GM20000 (cell line): ENCODE data around the gene EHD4.
A peak's percentile ranks its signal among the peaks of the same experiment; 100 is the strongest.

Experiments
- DNase-seq: peaks from one replicate; pipeline ENCODE4 v3.0.0; 2012; ENCODE audit warnings: low spot score
- TF ChIP-seq, protein P1 (sequence below): IDR thresholded peaks from 2 replicates; pipeline ENCODE4 v1.5.1; 2012; ENCODE audit warnings: mild to moderate bottlenecking, control low read depth; ENCODE audit errors: extremely low read depth, missing control alignments

EHD4 gene

DNA sequence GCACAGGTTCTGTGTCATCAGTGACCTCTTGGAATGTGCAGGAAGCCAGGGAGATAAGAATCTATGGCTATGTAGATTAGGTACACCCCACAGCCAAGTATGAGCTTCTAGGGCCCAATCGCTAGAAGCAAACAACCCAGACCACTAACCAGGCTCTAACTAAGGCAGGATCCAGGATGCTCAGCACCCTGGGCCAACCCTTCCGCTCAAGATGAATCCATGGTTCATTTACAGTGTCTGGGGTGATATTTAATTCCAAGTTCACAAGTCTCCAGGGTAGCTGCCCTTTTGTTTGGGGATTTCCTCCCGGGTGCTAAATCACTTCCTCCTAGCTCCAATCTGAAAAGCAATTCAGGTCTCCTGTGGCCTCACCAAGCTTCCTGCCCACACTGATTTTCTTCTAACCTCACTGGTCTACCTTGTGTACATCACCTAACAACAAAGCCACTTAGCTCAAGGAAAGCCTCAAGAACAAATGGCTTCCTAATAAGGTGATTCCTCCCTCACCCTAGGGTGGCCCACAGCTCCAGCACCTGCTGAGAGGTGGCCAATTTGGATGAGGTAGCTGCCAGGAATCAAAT is 2.4 kb downstream of the EHD4 start:
- TF ChIP-seq, protein P1, sequence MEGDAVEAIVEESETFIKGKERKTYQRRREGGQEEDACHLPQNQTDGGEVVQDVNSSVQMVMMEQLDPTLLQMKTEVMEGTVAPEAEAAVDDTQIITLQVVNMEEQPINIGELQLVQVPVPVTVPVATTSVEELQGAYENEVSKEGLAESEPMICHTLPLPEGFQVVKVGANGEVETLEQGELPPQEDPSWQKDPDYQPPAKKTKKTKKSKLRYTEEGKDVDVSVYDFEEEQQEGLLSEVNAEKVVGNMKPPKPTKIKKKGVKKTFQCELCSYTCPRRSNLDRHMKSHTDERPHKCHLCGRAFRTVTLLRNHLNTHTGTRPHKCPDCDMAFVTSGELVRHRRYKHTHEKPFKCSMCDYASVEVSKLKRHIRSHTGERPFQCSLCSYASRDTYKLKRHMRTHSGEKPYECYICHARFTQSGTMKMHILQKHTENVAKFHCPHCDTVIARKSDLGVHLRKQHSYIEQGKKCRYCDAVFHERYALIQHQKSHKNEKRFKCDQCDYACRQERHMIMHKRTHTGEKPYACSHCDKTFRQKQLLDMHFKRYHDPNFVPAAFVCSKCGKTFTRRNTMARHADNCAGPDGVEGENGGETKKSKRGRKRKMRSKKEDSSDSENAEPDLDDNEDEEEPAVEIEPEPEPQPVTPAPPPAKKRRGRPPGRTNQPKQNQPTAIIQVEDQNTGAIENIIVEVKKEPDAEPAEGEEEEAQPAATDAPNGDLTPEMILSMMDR = no peak
- DNase-seq = peak; percentile 69

DNA sequence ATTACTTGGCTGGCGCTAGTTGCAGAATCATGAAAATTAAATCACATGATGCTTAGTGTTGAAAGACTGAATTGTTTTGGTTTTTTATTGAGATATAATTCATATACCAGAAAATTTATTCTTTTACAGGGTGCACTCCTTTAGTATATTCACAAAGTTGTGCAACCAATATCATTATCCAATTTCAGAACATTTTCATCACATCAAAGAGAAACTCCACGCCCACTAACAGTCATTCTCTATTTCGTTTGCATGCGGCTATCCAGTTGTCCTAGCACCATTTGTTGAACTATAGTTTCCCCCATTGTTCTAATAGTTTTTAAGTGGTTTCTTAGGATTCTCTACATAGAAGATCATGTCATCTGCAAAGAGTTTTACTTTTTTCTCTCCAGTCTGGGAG is 3.7 kb downstream of the EHD4 start:
- TF ChIP-seq, protein P1 = no peak
- DNase-seq = no peak

DNA sequence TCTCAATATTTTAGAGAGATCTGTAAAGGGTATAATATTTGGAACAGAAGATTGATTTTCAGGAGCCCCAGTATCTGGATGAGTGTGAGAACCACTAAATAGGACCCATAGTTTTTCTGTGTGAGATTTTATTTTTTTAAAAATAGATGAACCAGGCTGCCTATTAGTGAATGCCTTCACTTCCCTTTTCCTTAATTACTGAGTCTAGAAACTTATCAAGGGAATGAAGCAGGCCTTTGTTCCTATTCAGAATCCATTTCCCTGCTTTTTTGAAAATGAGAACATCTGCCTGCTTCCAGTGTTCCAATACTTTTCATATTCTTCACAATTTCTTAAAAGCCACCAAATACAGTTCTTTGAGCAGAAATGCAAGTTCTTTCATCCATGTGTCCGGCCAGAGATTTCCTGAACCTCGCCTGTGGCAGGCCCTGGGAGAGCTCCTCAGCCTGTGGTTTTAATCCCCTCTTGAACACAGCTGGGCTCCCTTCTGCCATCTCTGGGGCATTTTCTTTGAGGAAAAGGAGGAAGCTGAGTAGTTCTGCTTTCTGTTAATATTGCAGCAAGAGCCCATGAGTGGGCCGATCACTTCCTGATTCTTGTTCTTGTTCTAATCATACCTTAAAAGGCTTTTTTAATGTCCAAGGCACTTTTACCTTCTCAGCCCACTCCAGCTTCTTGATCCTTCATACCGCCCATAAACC is 4.7 kb downstream of the EHD4 start:
- DNase-seq = peak; percentile 75
- TF ChIP-seq, protein P1 = no peak

DNA sequence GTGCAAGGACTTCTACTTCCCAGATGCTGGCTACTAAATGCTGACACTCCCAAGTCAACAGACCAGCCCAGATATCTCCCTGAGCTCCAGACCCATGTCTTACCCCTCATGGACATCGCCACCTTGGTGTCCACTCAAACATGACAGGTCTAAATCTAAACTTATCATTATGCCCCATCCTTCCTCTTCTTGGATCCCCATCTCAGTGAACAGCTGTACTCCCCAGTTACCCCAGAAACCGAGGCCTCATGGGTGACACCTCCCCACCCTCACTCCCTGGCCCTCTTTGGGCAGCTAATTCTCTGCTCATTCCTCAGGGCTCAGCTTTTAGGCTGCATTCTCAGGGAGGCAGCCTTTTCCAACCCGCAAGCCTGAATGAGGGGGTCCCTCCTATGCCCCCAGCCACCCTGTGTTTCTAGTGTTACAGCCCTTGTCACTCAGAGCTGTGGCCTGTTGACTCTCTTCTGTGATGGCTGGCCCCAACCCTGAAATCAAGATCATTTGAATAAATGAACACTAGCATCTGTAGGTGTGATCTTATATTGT is 5.4 kb downstream of the EHD4 start:
- peak; percentile 48 for DNase-seq
- TF ChIP-seq, protein P1 = no peak

DNA sequence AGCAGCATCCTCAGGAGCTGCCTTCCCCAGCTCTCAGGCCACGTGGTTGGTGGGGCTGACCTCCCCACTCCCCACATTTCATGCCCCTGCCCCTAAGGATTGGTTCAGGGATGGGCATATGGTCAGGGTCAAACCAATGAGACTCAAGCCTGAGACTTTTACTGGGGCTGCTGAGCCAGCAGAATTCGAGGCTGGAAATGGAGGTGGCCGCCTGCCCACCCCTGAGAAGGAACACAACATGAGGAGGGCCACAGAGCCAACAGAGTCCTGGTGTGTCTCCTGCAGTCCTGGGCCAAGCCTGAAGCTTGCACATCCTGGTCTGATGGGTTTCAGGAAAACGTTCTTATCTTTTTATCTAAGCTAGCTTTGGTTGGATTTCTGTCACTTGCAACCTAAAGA is 5.9 kb downstream of the EHD4 start:
- TF ChIP-seq, protein P1 = no peak

DNA sequence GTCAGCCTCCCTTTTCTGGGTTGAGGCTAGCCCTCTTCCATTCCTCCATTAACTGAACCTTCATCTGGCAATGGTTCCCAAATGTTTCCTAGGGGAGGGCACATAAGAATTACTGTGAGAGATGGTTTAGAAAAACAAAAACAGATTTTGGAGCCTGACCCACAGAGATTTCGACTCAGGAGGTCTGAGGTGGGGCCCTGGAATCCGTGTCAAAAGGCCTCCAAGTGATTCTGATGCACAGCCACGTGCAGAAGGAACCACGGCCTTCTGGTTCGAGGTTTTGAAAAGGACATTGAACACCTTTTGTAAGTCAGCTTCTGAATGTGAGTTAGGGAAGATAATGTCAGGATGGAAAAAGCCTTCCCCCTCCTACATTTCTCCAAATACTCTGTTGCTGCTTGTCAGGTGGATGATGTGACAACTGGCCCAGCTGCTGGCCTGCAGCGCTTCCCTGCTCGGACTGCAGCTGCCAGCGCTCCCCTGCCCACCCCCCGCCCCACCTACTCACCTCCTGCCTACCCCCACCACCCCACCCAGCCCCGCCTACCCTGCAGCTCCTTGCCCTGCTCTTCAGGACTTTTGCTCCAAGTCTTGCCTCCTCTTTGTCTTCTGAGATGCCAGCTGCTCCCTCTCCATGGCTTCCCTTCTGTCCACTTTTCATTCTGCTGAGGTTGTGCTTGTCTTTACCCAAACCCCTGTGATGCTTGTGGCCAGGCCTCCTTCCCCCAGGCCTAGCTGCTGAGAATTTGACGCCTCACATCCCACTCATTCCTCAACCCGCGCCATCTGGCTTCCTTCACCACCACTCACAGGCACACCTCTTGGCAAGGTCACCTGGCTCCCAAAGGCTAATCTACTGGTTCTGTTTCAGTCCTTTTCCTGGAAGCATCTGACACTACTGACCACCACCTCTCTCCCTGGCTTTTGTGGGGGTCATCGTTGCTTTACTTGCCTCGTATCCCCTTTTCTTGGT is 6.6 kb downstream of the EHD4 start:
- no peak for DNase-seq
- TF ChIP-seq, protein P1 = no peak

More for the DNA sequence above, 5.9 kb downstream of the EHD4 start:
- DNase-seq = no peak
